AG09319 (cell line): ENCODE results near the gene GCGR.

ENCODE experiments used
- DNase-seq: peaks from one replicate; pipeline ENCODE4 v3.0.0-alpha.2; 2010; ENCODE audit warnings: low read depth; ENCODE audit errors: extremely low read depth
- TF ChIP-seq, protein P1 (sequence below): IDR thresholded peaks from 2 replicates; pipeline ENCODE4 v1.5.1; 2011; ENCODE audit warnings: low read depth, mild to moderate bottlenecking, inconsistent platforms, low read length, moderate library complexity

Gene GCGR

DNA sequence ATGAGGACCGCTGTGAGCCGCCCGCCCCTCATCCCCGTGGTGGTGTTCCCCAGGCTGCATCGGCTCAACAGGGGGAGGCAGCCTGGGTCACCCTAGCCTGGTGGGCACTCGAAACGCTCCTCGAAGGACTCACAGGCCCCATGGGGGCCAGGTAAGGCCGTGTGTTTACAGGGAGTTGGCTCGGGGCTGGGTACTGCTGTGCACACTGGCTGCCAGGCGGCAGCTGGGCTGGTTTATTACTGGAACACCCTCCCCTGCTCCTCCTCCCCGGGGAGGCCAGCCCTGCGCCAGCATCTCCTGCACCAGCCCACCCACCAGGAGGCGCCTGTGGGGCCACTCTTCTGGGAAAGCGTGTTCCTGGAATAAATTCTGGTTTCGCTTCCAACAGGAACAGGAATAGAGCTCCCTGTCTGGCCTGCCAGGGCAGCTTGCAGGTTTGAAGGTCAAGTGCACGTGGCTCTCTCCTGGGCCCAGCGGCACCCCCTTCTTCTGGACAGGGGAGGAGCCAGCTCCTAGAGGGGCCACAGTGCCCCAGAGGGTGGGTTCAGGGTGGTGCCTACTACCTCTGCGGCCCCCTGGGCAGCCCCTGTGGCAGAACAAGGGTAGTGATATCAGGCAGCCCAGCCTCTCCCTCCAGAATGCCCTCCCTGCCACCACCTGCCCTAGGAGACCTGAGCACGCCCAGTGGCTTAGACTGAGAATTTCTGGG lies 17.8 kb downstream of the GCGR start:
- no peak for DNase-seq

GRCh38 chr17:81822312-81822637 lies 18.3 kb downstream of the GCGR start:
- DNase-seq = no peak
- TF ChIP-seq, protein P1, sequence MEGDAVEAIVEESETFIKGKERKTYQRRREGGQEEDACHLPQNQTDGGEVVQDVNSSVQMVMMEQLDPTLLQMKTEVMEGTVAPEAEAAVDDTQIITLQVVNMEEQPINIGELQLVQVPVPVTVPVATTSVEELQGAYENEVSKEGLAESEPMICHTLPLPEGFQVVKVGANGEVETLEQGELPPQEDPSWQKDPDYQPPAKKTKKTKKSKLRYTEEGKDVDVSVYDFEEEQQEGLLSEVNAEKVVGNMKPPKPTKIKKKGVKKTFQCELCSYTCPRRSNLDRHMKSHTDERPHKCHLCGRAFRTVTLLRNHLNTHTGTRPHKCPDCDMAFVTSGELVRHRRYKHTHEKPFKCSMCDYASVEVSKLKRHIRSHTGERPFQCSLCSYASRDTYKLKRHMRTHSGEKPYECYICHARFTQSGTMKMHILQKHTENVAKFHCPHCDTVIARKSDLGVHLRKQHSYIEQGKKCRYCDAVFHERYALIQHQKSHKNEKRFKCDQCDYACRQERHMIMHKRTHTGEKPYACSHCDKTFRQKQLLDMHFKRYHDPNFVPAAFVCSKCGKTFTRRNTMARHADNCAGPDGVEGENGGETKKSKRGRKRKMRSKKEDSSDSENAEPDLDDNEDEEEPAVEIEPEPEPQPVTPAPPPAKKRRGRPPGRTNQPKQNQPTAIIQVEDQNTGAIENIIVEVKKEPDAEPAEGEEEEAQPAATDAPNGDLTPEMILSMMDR = no peak

More for the DNA sequence above, 17.8 kb downstream of the GCGR start:
- TF ChIP-seq, protein P1 = peak; percentile 49

GRCh38 chr17:81822996-81823819 lies 19.3 kb downstream of the GCGR start:
- TF ChIP-seq, protein P1 = no peak
- DNase-seq = no peak

GRCh38 chr17:81823820-81824550 lies 20.0 kb downstream of the GCGR start:
- no peak for DNase-seq
- TF ChIP-seq, protein P1 = no peak

DNA sequence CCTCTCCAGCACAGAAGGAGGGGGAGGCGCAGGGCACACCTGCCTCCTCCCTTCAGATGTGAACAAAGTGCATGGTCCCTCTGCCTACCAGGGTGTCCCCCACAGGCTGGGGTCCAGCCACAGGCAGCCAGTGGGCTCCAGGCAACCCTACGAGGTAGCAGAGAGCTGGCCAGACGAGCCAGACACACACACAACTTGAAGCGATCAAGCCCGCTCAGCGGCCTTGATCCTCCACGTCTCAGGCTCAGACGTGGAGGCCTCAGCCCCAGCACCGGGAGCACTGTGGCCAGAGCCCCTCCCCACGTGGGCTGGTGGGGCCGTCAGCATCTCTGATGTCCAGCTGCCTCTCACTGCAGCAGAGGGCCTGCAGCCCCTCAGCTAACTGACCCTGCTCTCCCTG lies 20.6 kb downstream of the GCGR start:
- no peak for DNase-seq
- TF ChIP-seq, protein P1 = no peak

DNA sequence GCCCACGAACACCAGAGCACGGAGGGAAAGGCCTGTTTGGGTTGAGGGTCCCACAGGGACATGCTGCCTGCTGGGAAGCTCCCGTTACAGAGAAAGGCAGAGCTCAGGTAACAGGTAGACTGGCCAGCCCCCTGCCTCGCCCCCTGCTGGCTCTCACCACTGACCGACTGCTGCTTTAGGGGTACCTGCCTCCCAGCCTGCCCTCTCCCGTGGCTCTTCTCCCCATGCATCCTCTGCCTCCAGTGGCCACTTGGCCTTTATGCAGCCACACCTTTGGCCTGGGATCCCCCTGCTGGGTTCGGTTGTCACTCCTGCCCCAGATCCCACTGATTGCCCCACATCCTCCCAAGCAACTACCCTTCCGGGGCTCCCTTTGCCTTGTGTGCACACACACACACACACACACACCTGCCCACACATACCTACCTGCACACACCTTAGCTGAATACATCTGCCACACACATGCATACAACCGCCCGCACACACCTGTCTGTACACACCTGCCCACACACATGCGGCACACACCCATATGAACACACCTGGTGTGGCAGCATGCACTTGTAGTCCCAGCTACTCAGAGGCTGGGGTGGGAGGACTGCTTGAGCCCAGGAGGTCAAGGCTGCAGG lies 22.0 kb downstream of the GCGR start:
- TF ChIP-seq, protein P1 = no peak
- DNase-seq = no peak
